ENCODE results near the gene SEC14L1.
"Not testable (repeated sequence)": the region's sequence is repeated elsewhere in the genome, so short reads cannot be mapped to it uniquely, and the experiment has no call there.

Gene SEC14L1
- long read RNA-seq, donor 1, full-length matches to known transcripts, result 7 of 7 reads
- long read RNA-seq, donor 1, partial matches to known transcripts, result 0 of 7 reads
- long read RNA-seq, donor 1, other reads (novel, unspliced or antisense), result 0 of 7 reads
- long read RNA-seq, donor 2, full-length matches to known transcripts, result 2 of 2 reads
- long read RNA-seq, donor 2, partial matches to known transcripts, result 0 of 2 reads
- long read RNA-seq, donor 2, other reads (novel, unspliced or antisense), result 0 of 2 reads
- long read RNA-seq, donor 3, full-length matches to known transcripts, result 10 of 16 reads
- long read RNA-seq, donor 3, partial matches to known transcripts, result 6 of 16 reads
- long read RNA-seq, donor 3, other reads (novel, unspliced or antisense), result 0 of 16 reads
- long read RNA-seq, donor 4, full-length matches to known transcripts, result 6 of 16 reads
- long read RNA-seq, donor 4, partial matches to known transcripts, result 10 of 16 reads
- long read RNA-seq, donor 4, other reads (novel, unspliced or antisense), result 0 of 16 reads
- long read RNA-seq, donor 5, full-length matches to known transcripts, result 6 of 6 reads
- long read RNA-seq, donor 5, partial matches to known transcripts, result 0 of 6 reads
- long read RNA-seq, donor 5, other reads (novel, unspliced or antisense), result 0 of 6 reads
- long read RNA-seq, donor 6, full-length matches to known transcripts, result 12 of 38 reads
- long read RNA-seq, donor 6, partial matches to known transcripts, result 26 of 38 reads
- long read RNA-seq, donor 6, other reads (novel, unspliced or antisense), result 0 of 38 reads
- long read RNA-seq, donor 7, result 0 reads
- long read RNA-seq, donor 8, full-length matches to known transcripts, result 9 of 43 reads
- long read RNA-seq, donor 8, partial matches to known transcripts, result 34 of 43 reads
- long read RNA-seq, donor 8, other reads (novel, unspliced or antisense), result 0 of 43 reads

DNA sequence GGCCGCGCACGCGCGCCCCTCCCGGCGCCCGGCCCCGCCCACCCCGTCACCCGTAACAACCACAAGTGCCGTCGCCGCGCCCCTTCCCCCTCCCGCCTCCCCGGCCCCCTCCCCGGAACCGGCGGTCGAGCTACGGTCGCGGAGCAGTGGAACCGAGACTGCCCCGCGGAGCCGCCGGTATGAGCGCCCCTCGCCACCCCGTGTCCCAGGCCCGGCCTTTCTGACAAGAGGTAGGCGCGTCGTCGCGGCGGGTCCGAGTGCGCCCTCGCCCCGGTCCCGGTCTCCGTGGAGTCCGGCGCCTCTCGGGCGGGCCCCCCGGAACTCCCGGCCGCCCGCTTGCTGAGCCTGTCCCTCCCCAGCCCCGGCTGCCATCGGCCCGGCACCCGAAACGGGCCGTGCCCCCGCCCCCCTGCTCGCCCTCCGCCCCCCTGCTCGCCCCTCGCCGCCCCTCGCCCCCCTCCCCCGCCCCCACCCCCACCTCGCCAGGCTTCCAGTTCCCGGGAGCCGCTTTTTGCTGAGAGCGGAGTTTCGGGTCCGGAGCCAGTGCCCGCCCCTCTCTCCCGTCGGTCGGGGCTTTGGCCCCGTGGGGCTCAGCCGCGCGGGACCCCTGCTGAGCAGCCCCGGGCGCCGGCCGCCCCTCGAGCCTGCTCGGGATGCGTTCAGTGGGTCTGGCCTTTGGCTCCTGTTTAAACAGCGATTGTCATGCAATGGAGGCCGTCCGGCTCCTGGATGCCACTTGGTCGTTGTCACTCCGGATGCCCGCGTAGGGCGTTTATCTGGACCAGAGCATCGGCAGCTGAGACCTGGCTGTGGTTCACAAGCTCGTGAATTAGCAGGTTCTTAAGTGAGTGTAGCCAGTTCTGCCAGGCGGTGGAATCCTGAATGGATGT is at the start of gene SEC14L1:
SEC14L1 (plus strand) TSS at position 92 of the 890 bp plus-strand sequence. CDS start 2,628 bp downstream, outside the sequence.
- peak; percentile 83 for DNase-seq

DNA sequence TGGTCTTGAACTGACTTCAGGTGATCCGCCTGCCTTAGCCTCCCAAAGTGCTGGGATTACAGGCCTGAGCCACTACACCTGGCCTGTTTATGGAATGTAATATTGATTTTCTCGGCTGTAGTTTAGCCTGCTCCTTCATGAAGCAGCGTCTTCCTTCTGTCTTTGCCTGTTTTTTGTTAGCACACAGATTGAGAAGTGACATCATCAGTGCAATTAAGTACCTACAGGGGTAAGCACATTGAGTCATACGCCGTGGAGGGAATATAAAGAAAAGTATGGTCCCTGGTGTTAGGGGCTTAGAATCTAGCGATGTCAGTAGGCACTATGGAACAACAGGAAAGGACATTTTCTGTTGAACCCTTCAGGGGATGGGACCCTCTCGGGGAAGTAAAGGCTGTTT is 48.7 kb upstream of the SEC14L1 start:
- no peak for DNase-seq

DNA sequence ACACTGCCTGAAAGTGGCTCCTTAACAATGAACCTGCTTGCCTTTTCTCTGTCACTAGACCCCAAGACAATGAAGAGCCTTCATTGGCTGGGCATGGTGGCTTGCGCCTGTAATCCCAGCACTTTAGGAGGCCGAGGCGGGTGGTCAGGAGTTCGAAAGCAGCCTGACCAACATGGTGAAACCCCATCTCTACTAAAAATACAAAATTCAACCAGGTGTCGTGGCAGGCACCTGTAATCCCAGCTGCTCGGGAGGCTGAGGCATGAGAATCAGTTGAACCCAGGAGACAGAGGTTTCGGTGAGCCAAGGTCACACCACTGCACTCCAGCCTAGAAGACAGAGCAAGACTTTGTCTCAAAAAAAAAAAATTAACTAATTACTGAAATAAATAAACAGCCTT is 45.3 kb upstream of the SEC14L1 start:
- no peak for DNase-seq

DNA sequence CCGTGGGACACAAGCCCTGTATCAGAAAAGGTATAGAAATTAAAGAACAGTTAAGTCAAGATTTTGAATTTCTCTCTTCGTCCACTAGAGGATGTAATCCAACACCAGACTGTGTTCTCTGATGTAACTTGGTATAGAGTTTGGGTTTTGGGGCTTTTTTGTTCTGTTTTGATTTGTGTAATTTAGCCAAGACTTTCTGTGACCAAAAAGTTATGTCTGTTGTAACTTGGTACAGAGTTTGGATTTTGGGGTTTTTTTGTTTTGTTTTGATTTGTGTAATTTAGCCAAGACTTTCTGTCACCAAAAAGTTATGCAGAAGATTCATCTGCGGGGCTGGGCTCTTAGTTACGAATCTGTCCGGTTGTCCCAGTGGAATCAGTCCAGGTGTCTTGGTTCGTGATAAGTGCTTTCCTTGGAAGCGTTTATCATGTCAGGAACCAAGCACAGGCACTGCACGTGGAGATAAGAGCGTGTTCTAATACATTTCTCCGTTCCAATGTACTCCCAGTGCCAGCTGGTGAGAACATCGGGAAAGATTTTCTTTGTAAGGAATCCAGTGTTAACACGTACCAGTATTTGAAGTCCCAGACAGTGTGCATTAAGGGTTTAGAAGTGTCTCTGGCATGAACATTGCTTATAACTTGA is 44.1 kb upstream of the SEC14L1 start:
- DNase-seq, result no peak

DNA sequence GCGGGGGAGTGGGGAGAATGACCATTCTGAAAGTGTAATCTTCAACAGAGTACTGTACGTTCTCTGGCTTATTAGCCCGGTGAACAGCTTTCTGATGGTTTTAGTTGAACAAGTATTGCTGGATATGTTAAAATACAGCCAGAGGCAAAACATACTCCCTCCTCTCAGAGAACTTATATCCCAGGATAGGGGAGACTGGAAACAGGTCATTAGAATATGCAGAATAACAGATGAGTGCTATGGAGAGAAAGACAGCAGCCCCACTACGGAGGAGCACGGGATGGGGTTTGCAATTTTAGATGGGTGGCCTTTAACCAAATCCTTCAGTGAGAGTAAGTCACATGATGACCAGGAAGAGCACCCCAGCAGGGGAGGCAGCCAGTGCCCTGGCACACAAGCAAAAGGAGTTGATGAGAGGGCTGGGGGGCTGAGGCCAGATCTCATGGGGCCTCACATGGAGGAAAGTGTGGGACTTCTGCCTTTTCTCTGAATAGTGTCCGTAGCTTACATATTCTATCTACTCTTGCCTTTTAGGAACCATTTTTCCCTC is 43.1 kb upstream of the SEC14L1 start:
- no peak for DNase-seq

DNA sequence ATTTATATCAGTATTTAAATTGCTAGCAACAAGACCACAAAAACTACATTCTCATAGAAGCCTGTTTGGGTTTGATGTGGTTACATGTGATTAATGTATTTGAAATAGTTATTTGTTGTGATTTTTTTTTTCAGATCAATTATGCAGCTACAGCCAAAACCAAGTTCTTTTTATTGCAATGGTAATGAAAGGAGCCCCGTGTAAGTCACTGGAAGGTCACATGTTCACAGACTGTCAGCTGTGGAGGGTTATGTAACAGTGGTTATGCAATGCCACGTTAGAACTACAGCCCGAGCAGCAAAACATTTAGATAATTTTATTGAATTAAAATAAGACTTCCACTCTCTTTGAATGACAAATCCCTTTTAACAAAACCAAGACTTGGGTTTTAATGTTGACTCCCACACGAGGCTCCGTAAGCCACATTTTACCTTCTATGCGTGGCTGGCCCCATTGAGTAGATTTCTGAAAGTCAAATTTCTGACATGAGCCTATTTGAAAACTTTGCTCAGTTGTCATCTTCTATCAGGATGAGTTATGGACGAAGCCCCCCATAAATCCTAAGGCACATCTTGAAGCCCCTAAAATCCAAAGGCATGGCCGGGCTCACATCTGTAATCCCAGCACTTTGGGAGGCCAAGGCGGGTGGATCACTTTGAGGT is 41.8 kb upstream of the SEC14L1 start:
- DNase-seq, result no peak

DNA sequence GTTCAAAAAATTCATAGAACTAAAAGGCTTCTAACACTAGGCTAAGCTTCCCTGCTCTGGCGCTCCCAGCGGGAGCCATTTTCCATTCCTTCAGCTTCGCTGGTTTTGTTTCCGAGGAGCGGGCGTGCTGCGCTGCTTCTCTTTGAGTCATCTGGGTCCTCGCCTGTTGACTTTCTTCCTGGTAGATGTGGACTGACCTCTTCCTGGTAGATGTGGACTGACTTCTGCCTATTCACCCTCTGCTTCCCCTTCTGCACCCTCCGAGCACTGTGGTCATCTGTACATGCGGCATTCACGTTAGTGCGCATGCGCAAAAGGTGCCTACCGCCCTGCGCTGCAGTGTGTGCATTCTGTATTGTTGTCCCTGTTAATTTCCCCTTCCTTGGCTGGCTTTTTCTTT is 40.8 kb upstream of the SEC14L1 start:
- no peak for DNase-seq

DNA sequence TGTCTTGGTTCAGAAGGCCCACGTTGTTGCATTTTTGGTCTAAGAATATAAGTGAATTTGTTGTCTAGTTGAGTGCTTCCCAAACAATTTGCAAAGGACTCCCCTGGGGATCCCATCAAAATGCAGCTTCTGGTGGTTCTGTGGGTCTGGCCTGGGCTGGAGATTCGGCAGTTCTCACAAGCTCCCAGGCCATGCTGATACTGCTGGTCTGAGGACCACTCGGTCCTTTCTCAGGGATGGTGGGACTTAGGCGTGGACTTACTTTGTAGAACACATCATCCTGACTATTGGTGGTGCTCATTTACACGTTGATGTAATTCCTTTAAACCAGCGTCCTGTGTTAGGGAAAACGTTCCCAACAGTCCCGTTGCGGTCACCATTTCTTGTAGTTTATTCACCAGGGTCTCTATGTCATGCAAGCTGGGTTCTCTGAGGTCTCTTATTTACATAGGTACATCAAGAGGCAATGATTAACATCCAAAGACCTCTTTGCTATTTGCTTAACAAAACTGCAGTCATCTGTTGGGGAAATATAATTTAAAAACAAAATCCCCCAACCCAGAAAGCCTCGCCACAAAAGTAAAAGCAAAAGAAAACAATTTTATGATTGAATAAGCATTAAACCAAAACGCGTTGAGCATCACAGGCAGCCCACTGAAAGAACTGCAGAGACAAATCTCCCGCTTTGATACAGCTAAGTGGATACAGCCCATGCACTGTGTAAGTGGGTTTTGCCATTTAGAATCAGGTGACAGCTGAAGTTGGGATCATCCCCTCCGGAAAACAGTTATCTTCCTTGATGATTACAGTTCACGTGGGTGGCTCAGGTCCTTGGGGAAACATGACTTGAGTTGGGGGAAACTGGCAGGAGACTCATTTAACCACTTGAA is 39.0 kb upstream of the SEC14L1 start:
- DNase-seq, result no peak

DNA sequence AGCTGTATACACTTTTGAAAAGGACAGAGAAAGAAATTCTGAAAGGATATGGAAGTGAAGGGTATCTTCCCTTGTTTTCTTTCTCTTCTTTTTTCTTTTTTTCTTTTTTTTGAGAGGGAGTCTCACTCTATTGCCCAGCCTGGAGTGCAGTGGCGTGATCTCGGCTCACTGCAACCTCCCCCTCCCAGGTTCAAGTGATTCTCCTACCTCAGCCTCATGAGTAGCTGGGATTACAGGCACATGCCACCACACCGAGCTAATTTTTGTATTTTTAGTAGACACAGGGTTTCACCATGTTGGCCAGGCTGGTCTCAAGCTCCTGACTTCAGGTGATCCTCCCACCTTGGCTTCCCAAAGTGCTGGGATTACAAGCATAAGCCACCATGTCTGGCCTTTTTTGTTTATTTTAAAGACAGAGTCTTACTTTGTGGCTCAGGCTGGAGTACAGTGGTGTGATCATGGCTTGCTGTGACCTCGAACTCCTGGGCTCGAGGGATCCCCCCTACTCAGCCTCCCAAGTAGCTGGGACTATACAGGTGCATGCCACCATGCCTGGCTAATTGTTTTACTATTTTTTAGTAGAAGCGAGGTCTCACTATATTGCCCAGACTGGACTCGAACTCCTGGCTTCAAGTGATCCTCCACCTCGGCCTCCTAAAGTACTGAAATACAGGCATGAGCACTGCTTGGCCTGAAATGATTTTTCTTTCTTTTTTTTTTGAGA is 38.2 kb upstream of the SEC14L1 start:
- DNase-seq, result not testable (repeated sequence)

DNA sequence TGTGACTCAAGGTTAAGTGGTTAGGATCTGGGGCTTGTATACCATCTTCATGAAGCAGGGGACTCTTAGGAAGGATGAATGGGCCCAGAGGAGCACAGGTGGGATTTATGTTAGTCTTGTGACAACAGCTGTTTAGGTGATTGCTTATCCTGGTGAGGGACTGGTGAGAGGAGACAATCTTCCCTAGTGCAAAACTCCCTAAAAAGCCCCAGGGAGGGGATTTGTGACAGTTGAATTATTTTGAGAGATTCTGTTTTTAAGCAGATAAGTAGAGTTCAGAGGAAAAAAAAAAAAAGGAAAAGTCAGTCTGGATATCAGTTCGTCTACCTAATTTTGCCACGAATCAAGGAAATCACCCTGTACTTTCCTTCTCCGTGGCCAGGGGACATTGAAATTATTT is 35.1 kb upstream of the SEC14L1 start:
- no peak for DNase-seq

DNA sequence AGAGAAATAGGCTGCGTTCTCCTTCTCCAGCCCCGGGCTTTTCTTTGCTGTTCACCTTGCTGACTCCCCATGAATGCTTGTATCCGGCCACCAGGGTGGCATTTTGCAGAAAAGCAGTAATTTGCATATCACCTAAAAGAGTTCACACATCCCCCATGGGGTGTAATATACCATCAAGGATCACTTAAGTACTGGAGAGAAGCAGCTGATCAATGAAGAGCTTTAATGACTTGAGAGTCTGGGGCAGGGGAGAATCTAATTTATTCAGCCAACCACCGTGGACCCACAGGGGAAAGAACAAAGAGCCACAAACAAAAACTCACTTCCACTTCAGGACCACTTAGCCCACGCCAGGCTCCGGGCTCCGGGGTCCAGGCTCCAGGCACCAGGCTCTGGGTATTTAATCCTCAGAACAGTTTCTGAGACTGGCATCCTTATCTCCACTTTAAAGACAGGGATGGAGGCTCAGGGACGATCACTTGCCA is 33.9 kb upstream of the SEC14L1 start:
- DNase-seq, result no peak

DNA sequence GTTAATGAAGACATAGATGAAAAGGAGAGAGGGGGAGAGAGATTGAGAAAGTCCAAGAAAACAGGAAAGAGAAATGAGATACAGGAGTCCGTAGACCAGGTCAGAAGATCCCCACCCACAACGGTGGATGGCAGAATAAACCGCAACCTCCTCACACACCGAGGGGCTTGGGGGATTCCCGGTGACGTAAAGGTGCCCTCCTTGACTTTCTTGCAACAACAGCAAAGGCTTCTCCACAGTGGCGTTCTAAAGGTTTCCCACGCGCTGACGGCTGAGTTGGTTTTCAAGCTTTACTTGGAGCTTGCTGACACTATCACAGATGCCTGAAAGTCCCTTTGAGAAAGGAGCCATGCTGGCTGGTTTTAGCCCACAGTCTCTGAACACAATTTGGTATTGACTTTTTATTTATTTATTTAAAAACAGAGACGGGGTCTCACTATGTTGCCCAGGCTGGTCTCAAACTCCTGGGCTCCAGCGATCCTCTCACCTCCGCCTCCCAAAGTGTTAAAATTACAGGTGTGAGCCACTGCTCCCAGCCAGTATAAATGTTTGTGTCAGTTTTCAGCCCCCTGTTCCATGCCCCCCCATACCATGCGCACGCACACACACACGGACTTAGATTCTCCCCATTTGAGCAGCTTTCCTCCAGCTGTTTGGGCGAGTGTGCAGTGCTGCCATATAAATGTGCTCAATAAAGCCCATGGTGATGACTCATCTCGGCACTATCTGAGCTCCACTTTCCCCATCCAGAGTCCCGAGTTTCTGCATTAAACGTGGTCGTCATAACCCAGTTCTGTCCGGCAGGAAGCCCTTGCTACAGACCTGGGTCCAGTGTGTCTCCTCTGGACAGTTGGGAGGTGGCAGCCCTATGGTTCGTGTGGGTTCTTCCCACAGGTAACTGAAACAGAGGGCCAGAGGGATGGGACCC is 33.0 kb upstream of the SEC14L1 start:
- DNase-seq, result no peak

DNA sequence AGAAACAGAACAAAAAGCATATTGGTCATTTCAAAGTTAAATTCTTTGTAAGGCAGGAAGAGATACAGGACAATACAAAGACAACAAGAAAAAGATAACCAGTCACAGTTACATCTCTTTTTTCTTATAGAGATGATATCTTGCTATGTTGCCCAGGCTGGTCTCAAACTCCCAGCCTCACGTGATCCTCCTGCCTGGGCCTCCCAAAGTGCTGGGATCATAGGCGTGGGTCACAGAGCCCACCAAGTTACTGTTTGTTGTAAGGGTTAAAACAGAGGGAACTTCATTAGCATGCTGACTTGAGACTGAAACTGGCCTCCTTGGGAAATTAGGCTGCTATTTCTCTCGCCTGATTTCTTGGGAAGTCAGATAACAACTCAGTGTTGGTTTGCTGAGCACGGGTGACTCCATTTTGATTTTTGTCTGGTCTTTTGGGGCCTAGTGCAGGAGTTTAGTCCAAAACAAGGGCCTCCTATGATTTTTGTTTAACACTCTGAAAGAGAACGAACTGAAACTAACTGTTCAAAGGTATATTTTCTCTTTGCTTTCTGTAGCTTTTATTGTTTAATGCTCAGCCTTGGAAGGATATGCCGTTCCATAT is 31.5 kb upstream of the SEC14L1 start:
- no peak for DNase-seq

DNA sequence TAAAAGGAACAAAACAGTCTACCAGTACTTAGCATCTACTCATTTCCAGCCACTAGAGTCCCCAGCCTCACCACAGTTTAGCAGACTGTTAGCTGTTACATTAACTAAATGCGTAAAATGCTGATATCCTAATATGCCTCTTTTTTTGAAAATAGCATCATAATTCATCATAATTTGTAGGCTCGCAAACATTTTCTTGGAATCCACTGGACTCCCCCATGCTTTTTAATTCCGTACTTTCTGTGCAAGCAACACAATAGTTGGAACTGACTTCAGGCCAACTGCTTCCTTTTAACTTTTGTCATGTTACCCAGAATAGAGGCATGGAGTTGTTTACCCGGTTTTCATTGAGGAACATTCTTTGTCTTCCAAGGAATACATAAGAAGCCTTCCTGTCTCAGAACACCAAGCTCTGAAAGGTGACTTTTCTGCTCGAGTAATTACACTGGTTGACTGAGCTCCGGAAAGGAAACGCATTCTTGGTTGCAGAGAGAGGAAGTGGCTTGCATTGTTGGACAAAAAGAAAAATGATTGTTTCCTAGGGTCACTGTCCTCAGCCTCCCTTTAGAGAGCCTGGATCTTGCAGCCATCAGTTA is 30.9 kb upstream of the SEC14L1 start:
- peak; percentile 68 for DNase-seq

DNA sequence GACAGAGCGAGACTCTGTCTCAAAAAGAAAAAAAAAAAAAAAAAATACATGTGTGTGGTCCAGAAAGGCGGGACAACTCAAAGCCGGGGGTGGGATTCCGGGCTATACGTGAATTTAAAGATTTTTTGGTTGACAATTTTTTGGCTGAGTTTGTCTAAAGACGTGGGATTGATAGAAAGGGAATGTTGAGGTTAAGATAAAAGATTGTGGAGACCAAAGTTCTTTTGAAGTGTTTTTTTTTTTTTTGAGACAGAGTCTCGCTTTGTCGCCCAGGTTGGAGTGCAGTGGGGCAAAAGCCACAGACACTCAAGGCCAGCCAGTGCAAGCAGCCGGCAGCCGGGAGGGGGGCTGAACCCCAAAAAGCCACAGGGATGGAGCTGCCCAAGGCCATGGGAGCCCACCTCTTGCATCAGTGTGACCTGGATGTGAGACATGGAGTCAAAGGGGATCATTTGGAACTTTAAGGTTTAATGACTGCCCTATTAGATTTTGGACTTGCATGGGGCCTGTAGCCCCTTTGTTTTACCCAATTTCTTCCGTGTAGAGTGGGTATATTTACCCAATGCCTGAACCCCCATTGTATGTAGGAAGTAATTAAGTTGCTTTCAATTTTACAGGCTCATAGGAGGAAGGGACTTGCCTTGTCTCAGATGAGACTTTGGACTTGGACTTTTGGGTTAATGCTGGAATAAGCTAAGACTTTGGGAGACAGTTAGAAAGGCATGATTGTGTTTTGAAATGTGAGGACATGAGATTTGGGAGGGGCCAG is 29.4 kb upstream of the SEC14L1 start:
- DNase-seq, result not testable (repeated sequence)

DNA sequence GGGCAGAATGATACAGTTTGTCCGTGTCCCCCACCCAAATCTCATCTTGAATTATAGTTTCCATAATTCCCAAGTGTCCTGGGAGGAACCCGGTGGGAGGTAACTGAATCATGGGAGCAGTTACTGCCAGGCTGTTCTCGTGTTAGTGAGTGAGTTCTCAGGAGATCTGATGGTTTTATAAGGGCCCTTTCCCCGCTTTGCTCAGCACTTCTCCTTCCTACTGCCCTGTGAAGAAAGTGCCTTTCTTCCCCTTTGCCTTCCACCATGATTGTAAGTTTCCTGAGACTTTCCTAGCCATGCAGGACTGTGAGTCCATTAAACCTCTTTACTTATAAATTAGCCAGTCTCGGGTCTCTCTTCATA is 28.9 kb upstream of the SEC14L1 start:
- no peak for DNase-seq
